ENCODE measurements around the gene PTTG1IP. TPM values are rescaled to one million over a fixed set of nuclear protein-coding genes. Genes with fewer than 3 reads are reported as not detected.
A peak's percentile ranks its signal among the peaks of the same experiment; 100 is the strongest.

PTTG1IP gene
- total RNA-seq, 2 experiments from 2014 or later: 38.9 to 58.1 TPM

DNA sequence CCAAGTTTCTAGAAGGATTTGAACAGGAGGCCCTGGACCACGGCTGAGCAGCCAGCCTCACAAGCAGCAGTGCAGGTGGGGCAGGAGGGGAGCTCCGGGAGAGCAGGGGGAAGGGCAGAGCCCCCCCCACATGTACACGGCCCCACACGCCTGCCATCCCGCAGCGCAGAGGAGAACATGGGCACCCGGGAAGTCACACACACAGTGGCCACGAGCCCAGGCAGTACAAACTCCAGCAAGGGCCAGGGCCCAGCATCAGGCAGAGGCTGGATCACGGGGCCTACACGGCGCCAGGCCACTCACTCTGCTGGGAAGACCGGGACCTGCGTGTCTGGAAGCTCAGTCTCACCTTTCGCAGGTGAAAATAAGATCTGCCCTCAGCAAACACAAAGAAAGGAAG is 60.9 kb downstream of the PTTG1IP start:
- Histone ChIP-seq H2AFZ (ENCODE audit: low read length) (no peak overlapping the region), H4K20me1 (ENCODE audit: insufficient read depth, low read length) (peaks cover 4% of the 10 kb centered on the region; the same call in 1 of the 2 replicates), H3K36me3 (ENCODE audit: insufficient read depth, low read length) (peaks cover 37% of the 10 kb centered on the region; the same call in 1 of the 2 replicates), H3K4me2 (ENCODE audit: low read length) (no peak overlapping the region), H3K27ac (ENCODE audit: low read depth, low read length, poor library complexity, severe bottlenecking) (no peak overlapping the region), H3K4me1 (ENCODE audit: insufficient read depth, low read length, poor library complexity, severe bottlenecking) (peaks cover 6% of the 10 kb centered on the region), H3K9me2 (ENCODE audit: insufficient read depth, low read length) (no peaks in the 10 kb centered on the region), H3K79me2 (ENCODE audit: insufficient read depth, low read depth, low read length) (peaks cover 13% of the 10 kb centered on the region; the same call in 1 of the 2 replicates), H3K9me3 (ENCODE audit: low read length) (no peaks in the 10 kb centered on the region), H3K4me3 (ENCODE audit: low read depth, low read length, poor library complexity, severe bottlenecking) (no peak overlapping the region)
- CTCF ChIA-PET (ENCODE audit: unreplicated experiment): no interaction called here
- no peak for DNase-seq (ENCODE audit: low spot score)
- POLR2A ChIA-PET: no interaction called here
- no TSS peak for BruUV-seq (replicated peaks)
- intact Hi-C loops (cut with micrococcal nuclease; ENCODE audit: unreplicated experiment): no loop called here
- no peak for TF ChIP-seq EZH2phosphoT487 (IDR thresholded peaks at IDR 0.05; ENCODE audit: borderline replicate concordance, low read depth, low read length)
- TF ChIP-seq, protein P1, sequence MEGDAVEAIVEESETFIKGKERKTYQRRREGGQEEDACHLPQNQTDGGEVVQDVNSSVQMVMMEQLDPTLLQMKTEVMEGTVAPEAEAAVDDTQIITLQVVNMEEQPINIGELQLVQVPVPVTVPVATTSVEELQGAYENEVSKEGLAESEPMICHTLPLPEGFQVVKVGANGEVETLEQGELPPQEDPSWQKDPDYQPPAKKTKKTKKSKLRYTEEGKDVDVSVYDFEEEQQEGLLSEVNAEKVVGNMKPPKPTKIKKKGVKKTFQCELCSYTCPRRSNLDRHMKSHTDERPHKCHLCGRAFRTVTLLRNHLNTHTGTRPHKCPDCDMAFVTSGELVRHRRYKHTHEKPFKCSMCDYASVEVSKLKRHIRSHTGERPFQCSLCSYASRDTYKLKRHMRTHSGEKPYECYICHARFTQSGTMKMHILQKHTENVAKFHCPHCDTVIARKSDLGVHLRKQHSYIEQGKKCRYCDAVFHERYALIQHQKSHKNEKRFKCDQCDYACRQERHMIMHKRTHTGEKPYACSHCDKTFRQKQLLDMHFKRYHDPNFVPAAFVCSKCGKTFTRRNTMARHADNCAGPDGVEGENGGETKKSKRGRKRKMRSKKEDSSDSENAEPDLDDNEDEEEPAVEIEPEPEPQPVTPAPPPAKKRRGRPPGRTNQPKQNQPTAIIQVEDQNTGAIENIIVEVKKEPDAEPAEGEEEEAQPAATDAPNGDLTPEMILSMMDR (conservative IDR thresholded peaks at IDR 0.05; ENCODE audit: low read length): no peak

DNA sequence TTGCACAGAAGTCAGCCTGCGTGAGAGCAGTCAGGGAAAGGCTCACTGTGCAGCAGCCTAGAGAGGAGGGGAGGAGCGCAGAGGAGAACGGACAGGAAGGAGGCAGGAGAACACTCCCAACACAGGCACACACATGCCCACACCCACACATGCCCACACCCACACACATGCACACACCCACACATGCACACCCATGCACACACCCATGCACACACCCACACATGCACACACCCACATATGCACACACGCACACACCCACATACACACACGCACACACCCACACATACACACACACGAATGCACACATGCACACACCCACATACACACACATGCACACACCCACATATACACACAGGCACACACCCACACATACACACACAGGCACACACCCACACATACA is 62.7 kb downstream of the PTTG1IP start:
- no peak overlapping the region for H3K4me3 ChIP-seq (ENCODE audit: low read depth, low read length, poor library complexity, severe bottlenecking)
- peaks cover 50% of the 10 kb centered on the region for H3K36me3 ChIP-seq (ENCODE audit: insufficient read depth, low read length)
- H3K9me3 ChIP-seq (ENCODE audit: low read length): no peaks in the 10 kb centered on the region
- no TSS peak for BruUV-seq (replicated peaks)
- CTCF ChIA-PET (ENCODE audit: unreplicated experiment): no interaction called here
- H3K9me2 ChIP-seq (ENCODE audit: insufficient read depth, low read length): no peaks in the 10 kb centered on the region
- intact Hi-C loops (cut with micrococcal nuclease; ENCODE audit: unreplicated experiment): no loop called here
- POLR2A ChIA-PET: no interaction called here
- H3K4me2 ChIP-seq (ENCODE audit: low read length): no peak overlapping the region
- H3K79me2 ChIP-seq (ENCODE audit: insufficient read depth, low read depth, low read length): peaks cover under 1% of the 10 kb centered on the region; the same call in 1 of the 2 replicates
- H4K20me1 ChIP-seq (ENCODE audit: insufficient read depth, low read length): no peaks in the 10 kb centered on the region
- no peaks in the 10 kb centered on the region for H3K4me1 ChIP-seq (ENCODE audit: insufficient read depth, low read length, poor library complexity, severe bottlenecking)
- no peak for TF ChIP-seq EZH2phosphoT487 (IDR thresholded peaks at IDR 0.05; ENCODE audit: borderline replicate concordance, low read depth, low read length)
- TF ChIP-seq, protein P1 (conservative IDR thresholded peaks at IDR 0.05; ENCODE audit: low read length): no peak
- DNase-seq (ENCODE audit: low spot score): no peak
- H3K27ac ChIP-seq (ENCODE audit: low read depth, low read length, poor library complexity, severe bottlenecking): no peak overlapping the region
- no peak overlapping the region for H2AFZ ChIP-seq (ENCODE audit: low read length)

DNA sequence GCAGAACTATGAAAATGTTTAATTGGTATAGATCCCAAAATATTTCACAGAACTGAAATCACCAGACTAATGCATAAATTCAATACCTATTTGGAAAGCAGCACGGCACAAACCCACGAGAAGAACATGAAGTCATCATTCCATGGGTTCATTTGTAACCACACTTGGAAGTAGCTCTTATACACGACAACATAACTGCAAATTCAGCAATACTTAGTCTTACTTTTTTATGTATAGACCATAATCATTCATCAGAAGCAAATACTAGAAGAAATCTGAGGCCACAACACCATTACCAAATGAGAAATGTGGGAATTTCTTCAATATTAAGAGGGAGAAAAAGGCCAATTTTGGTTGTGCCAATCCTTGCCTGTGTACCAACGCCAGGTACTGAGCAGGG is 67.6 kb downstream of the PTTG1IP start:
- CTCF ChIA-PET (ENCODE audit: unreplicated experiment): no interaction called here
- Histone ChIP-seq H3K4me1 (ENCODE audit: insufficient read depth, low read length, poor library complexity, severe bottlenecking) (peaks cover 10% of the 10 kb centered on the region), H2AFZ (ENCODE audit: low read length) (no peak overlapping the region), H4K20me1 (ENCODE audit: insufficient read depth, low read length) (peaks cover under 1% of the 10 kb centered on the region; the same call in 1 of the 2 replicates), H3K9me3 (ENCODE audit: low read length) (no peaks in the 10 kb centered on the region), H3K9me2 (ENCODE audit: insufficient read depth, low read length) (no peaks in the 10 kb centered on the region), H3K79me2 (ENCODE audit: insufficient read depth, low read depth, low read length) (peaks cover 15% of the 10 kb centered on the region), H3K4me3 (ENCODE audit: low read depth, low read length, poor library complexity, severe bottlenecking) (no peak overlapping the region), H3K4me2 (ENCODE audit: low read length) (no peak overlapping the region), H3K27ac (ENCODE audit: low read depth, low read length, poor library complexity, severe bottlenecking) (no peak overlapping the region), H3K36me3 (ENCODE audit: insufficient read depth, low read length) (peaks cover 70% of the 10 kb centered on the region)
- POLR2A ChIA-PET: no interaction called here
- TF ChIP-seq, protein P1 (conservative IDR thresholded peaks at IDR 0.05; ENCODE audit: low read length): no peak
- TF ChIP-seq EZH2phosphoT487 (IDR thresholded peaks at IDR 0.05; ENCODE audit: borderline replicate concordance, low read depth, low read length): no peak
- BruUV-seq (replicated peaks): TSS peak; percentile 24
- intact Hi-C loops (cut with micrococcal nuclease; ENCODE audit: unreplicated experiment): no loop called here
- no peak for DNase-seq (ENCODE audit: low spot score)

Data from OCI-LY7 (cell line).